Neural cell (in vitro differentiated cells): ENCODE data around the gene DLG2. TPM values are rescaled to one million over a fixed set of nuclear protein-coding genes. Genes with fewer than 3 reads are reported as not detected.

Experiments used
- H2AFZ ChIP-seq: fragments of 200-600, 300-800 bp; sonication (generic), shearing (Covaris generic); 2 replicates; pipeline ENCODE4 v1.6.0; 2014; ENCODE audit warnings: low read depth, mild to moderate bottlenecking, antibody characterized with exemption, low read length, moderate library complexity
- H3F3A ChIP-seq: fragments of 200-600 bp; shearing (Covaris generic); 2 replicates; pipeline ENCODE4 v1.6.1; 2016; ENCODE audit warnings: mild to moderate bottlenecking, moderate library complexity, mixed read lengths, antibody characterized with exemption, low read length; ENCODE audit not compliant: insufficient read depth, poor library complexity, severe bottlenecking
- H3K27ac ChIP-seq: fragments of 200-600, 300-800 bp; sonication (generic), shearing (Covaris generic); 2 replicates; pipeline ENCODE4 v1.5.1; 2014; ENCODE audit warnings: mild to moderate bottlenecking, low read length, moderate library complexity
- H3K27me3 ChIP-seq: fragments of 300-800, 200-600 bp; sonication (generic), shearing (Covaris generic); 2 replicates; pipeline ENCODE4 v1.6.0; 2014; ENCODE audit warnings: mild to moderate bottlenecking, low read depth, low read length, moderate library complexity; ENCODE audit not compliant: insufficient read depth
- H3K36me3 ChIP-seq: fragments of 300-800, 200-600 bp; sonication (generic), shearing (Covaris generic); 2 replicates; pipeline ENCODE4 v1.5.1; 2014; ENCODE audit warnings: mild to moderate bottlenecking, antibody characterized with exemption, low read length, moderate library complexity; ENCODE audit not compliant: insufficient read depth
- H3K4me2 ChIP-seq: fragments of 300-800, 200-600 bp; sonication (generic), shearing (Covaris generic); 2 replicates; pipeline ENCODE4 v1.6.0; 2014; ENCODE audit warnings: mild to moderate bottlenecking, low read length
- H3K4me3 ChIP-seq: fragments of 300-800, 200-600 bp; sonication (generic), shearing (Covaris generic); 2 replicates; pipeline ENCODE4 v1.5.1; 2014; ENCODE audit warnings: mild to moderate bottlenecking, low read length, moderate library complexity
- H3K79me2 ChIP-seq: fragments of 200-600 bp; shearing (Covaris generic); replicated peaks from 2 replicates; pipeline ENCODE4 v1.6.0; 2014; ENCODE audit warnings: mild to moderate bottlenecking, low read length, moderate library complexity; ENCODE audit not compliant: insufficient read depth
- H3K9ac ChIP-seq: fragments of 300-800, 200-600 bp; sonication (generic), shearing (Covaris generic); 2 replicates; pipeline ENCODE4 v1.6.1; 2016; ENCODE audit warnings: mild to moderate bottlenecking, low read length, mixed read lengths
- H3K9me2 ChIP-seq: fragments of 200-600 bp; shearing (Covaris generic); 2 replicates; pipeline ENCODE4 v1.6.1; 2016; ENCODE audit warnings: mild to moderate bottlenecking, low read length, mixed read lengths; ENCODE audit not compliant: insufficient read depth
- H3K9me3 ChIP-seq: fragments of 200-600, 300-800 bp; sonication (generic), shearing (Covaris generic); 2 replicates; pipeline ENCODE4 v1.6.1; 2016; ENCODE audit warnings: mild to moderate bottlenecking, mixed run types, low read length, moderate library complexity, mixed read lengths
- H4K20me1 ChIP-seq: fragments of 200-600 bp; shearing (Covaris generic); 2 replicates; pipeline ENCODE4 v1.6.1; 2016; ENCODE audit warnings: mild to moderate bottlenecking, mixed run types; ENCODE audit not compliant: insufficient read depth
- CTCF ChIP-seq: fragments of 450-650 bp; IDR thresholded peaks from 2 replicates; pipeline ENCODE4 v1.5.1; 2014; ENCODE audit warnings: antibody characterized with exemption, mild to moderate bottlenecking, moderate library complexity; ENCODE audit not compliant: poor library complexity, severe bottlenecking
- EP300 ChIP-seq: fragments of 450-650 bp; conservative IDR thresholded peaks from 2 replicates; pipeline ENCODE4 v1.6.1; 2014; ENCODE audit warnings: antibody characterized with exemption, mild to moderate bottlenecking, moderate library complexity; ENCODE audit not compliant: poor library complexity, severe bottlenecking
- EZH2 ChIP-seq: fragments of 200-600, 300-800 bp; shearing (Covaris generic), sonication (generic); IDR thresholded peaks from 2 replicates; pipeline ENCODE4 v1.6.1; 2014; ENCODE audit warnings: antibody characterized with exemption, low read length, borderline replicate concordance, mild to moderate bottlenecking; ENCODE audit not compliant: insufficient read depth, poor library complexity, severe bottlenecking
- MXI1 ChIP-seq: fragments of 450-650 bp; conservative IDR thresholded peaks from 2 replicates; pipeline ENCODE4 v1.6.1; 2014; ENCODE audit warnings: antibody characterized with exemption, mild to moderate bottlenecking; ENCODE audit not compliant: poor library complexity, severe bottlenecking
- POLR2AphosphoS5 ChIP-seq: IDR thresholded peaks from 2 replicates; pipeline ENCODE4 v1.6.1; 2012
- RAD21 ChIP-seq: fragments of 450-650 bp; conservative IDR thresholded peaks from 2 replicates; pipeline ENCODE4 v1.6.1; 2014; ENCODE audit warnings: antibody characterized with exemption, mild to moderate bottlenecking, moderate library complexity
- REST ChIP-seq: IDR thresholded peaks from 2 replicates; pipeline ENCODE4 v1.6.1; 2012; ENCODE audit warnings: borderline replicate concordance
- SMC3 ChIP-seq: fragments of 450-650 bp; conservative IDR thresholded peaks from 2 replicates; pipeline ENCODE4 v1.6.1; 2014; ENCODE audit warnings: antibody characterized with exemption, mild to moderate bottlenecking, moderate library complexity; ENCODE audit not compliant: poor library complexity
- TAF1 ChIP-seq: IDR thresholded peaks from 2 replicates; pipeline ENCODE4 v1.6.1; 2012; ENCODE audit warnings: low read depth
- polyA plus RNA-seq: library from polyadenylated mRNA; depleted of rRNA; stranded (reverse); fragments of >200 nt; gene quantifications from 2 replicates; pipeline ENCODE4 v1.2.3, GENCODE V29; 2014

Gene DLG2
- polyA plus RNA-seq, 1 donor from 2014 or later = 179 TPM

GRCh38 chr11:85133636-85134035 is 493.5 kb downstream of the DLG2 start:
- Histone ChIP-seq H4K20me1 (no peaks in the 10 kb centered on the region), H3K36me3 (no peaks in the 10 kb centered on the region), H3K9me3 (no peaks in the 10 kb centered on the region), H3K9me2 (no peaks in the 10 kb centered on the region), H2AFZ (no peak overlapping the region), H3K27ac (no peak overlapping the region), H3K27me3 (no peaks in the 10 kb centered on the region), H3K79me2 (no peaks in the 10 kb centered on the region), H3K9ac (no peak overlapping the region), H3K4me3 (peak overlapping the region; percentile 62), H3K4me2 (peak overlapping the region; percentile 68), H3F3A (no peaks in the 10 kb centered on the region)
- TF ChIP-seq RAD21 = no peak
- TF ChIP-seq REST = no peak
- no peak for TF ChIP-seq CTCF
- no peak for TF ChIP-seq SMC3
- no peak for TF ChIP-seq POLR2AphosphoS5
- no peak for TF ChIP-seq TAF1
- no peak for TF ChIP-seq EZH2
- TF ChIP-seq EP300 = no peak
- no peak for TF ChIP-seq MXI1

- H3K9me3 ChIP-seq = no peaks in the 10 kb centered on the region
- TF ChIP-seq CTCF (no peak), MXI1 (no peak), EP300 (no peak), TAF1 (no peak), POLR2AphosphoS5 (no peak), EZH2 (no peak), RAD21 (peak; percentile 30), SMC3 (peak; percentile 8), REST (peak; percentile 53)
- H3K9me2 ChIP-seq = no peaks in the 10 kb centered on the region
- H3F3A ChIP-seq = no peaks in the 10 kb centered on the region
- no peaks in the 10 kb centered on the region for H4K20me1 ChIP-seq
- H3K9ac ChIP-seq = peak overlapping the region; percentile 44
- H2AFZ ChIP-seq = peak overlapping the region; percentile 37
- H3K4me3 ChIP-seq = peak overlapping the region; percentile 62
- no peaks in the 10 kb centered on the region for H3K36me3 ChIP-seq
- peak overlapping the region; percentile 49 for H3K27ac ChIP-seq
- H3K79me2 ChIP-seq = no peaks in the 10 kb centered on the region
- H3K27me3 ChIP-seq = no peaks in the 10 kb centered on the region
- peak overlapping the region; percentile 68 for H3K4me2 ChIP-seq
Measured at GRCh38 chr11:85132851-85133585, 494.1 kb downstream of the DLG2 start.
